Tibial artery (tissue), 4 donors: ENCODE measurements around the gene TAB2.

ENCODE experiments used
- DNase-seq, 2 donors: peaks; one replicate each; pipeline ENCODE4 v3.0.0-alpha.2; 2019
- H3K27ac ChIP-seq, 2 donors: fragments of 200-600 bp; sonication (generic) in 1 of 2; 1 replicate in 1 of 2; 2 replicates in 1 of 2; pipeline ENCODE4 v1.5.1; 2018 to 2019; ENCODE audit warnings: mild to moderate bottlenecking in 1 of 2
- H3K27me3 ChIP-seq, 2 donors: fragments of 200-600 bp; sonication (generic) in 1 of 2; one replicate each; pipeline versions ENCODE4 v1.5.1 to v1.6.0; 2016 to 2019
- H3K36me3 ChIP-seq, 3 donors: fragments of 200-600 bp; sonication (generic) in 2 of 3; one replicate each; pipeline ENCODE4 v1.5.1; 2016 to 2019; ENCODE audit warnings: mild to moderate bottlenecking in 2 of 3
- H3K4me1 ChIP-seq, 4 donors: fragments of 200-600 bp; sonication (generic) in 2 of 4; 1 replicate in 3 of 4; 2 replicates in 1 of 4; pipeline ENCODE4 v1.5.1; 2016 to 2019
- H3K4me3 ChIP-seq, 2 donors: fragments of 200-600 bp; sonication (generic) in 1 of 2; 1 replicate in 1 of 2; 2 replicates in 1 of 2; pipeline ENCODE4 v1.5.1; 2018 to 2019; ENCODE audit warnings: mild to moderate bottlenecking in 2 of 2
- H3K9me3 ChIP-seq, 3 donors: fragments of 200-600 bp; sonication (generic) in 1 of 3; one replicate each; pipeline ENCODE4 v1.5.1; 2016 to 2019
- intact Hi-C: fragments of 100-400 bp; cut with DNase I; formaldehyde crosslinking; loops from one replicate; pipeline ENCODE4 v1.15.0; 2023; ENCODE audit warnings: low total_unique reads
- TF ChIP-seq, protein P1 (sequence below), 2 experiments: fragments of 200-600 bp in 1 of 2; fragments of 450-650 bp in 1 of 2; IDR thresholded peaks; one replicate each; pipeline ENCODE4 v1.5.1; 2017 to 2019; ENCODE audit warnings: antibody characterized with exemption in 2 of 2, mild to moderate bottlenecking in 1 of 2, moderate library complexity in 1 of 2

TAB2 gene

GRCh38 chr6:149383371-149383770 is 65.9 kb downstream of the TAB2 start:
- peaks cover 14 to 28% (median 17%) of the 10 kb centered on the region in 3 donors for H3K36me3 ChIP-seq
- DNase-seq, result no peak
- TF ChIP-seq, protein P1, sequence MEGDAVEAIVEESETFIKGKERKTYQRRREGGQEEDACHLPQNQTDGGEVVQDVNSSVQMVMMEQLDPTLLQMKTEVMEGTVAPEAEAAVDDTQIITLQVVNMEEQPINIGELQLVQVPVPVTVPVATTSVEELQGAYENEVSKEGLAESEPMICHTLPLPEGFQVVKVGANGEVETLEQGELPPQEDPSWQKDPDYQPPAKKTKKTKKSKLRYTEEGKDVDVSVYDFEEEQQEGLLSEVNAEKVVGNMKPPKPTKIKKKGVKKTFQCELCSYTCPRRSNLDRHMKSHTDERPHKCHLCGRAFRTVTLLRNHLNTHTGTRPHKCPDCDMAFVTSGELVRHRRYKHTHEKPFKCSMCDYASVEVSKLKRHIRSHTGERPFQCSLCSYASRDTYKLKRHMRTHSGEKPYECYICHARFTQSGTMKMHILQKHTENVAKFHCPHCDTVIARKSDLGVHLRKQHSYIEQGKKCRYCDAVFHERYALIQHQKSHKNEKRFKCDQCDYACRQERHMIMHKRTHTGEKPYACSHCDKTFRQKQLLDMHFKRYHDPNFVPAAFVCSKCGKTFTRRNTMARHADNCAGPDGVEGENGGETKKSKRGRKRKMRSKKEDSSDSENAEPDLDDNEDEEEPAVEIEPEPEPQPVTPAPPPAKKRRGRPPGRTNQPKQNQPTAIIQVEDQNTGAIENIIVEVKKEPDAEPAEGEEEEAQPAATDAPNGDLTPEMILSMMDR (IDR thresholded peaks at IDR 0.05), result no peak

DNA sequence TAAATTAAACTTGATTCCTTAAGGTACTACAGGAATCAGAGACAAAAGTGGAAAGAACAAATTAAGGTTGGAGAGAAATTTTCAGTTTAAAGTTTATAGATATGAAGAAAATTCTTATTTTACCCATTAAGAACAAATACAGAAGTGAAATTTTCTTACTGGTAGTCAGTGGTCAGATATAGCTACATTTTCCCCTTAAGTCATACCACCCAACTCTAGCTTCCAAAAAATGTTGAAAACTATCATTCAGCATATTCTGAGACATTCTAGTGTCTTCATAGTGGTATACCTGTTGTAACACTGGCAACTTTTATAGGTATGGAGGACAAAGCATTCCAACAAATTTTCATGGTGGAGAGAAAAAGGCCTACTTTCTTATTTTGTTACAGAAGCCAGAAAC is 67.0 kb downstream of the TAB2 start:
- TF ChIP-seq, protein P1 (IDR thresholded peaks at IDR 0.05), result no peak
- Histone ChIP-seq H3K27ac (no peak overlapping the region), H3K9me3 (no peaks in the 10 kb centered on the region), H3K27me3 (no peaks in the 10 kb centered on the region), H3K4me1 (peaks cover 0 to 24% (median 7%) of the 10 kb centered on the region in 4 donors), H3K36me3 (peaks cover 7 to 17% (median 7%) of the 10 kb centered on the region in 3 donors), H3K4me3 (no peak overlapping the region)
- intact Hi-C loops, result no loop called here
- DNase-seq, result no peak

More at GRCh38 chr6:149383371-149383770, 65.9 kb downstream of the TAB2 start:
- intact Hi-C loops, result no loop called here
- H3K27ac ChIP-seq, result no peak overlapping the region
- H3K27me3 ChIP-seq, result no peaks in the 10 kb centered on the region
- H3K9me3 ChIP-seq, result no peaks in the 10 kb centered on the region
- no peak overlapping the region for H3K4me3 ChIP-seq
- H3K4me1 ChIP-seq, result peaks cover 0 to 24% (median 7%) of the 10 kb centered on the region in 4 donors

GRCh38 chr6:149385998-149386646 is 68.6 kb downstream of the TAB2 start:
- peaks cover 0 to 6% (median 0%) of the 10 kb centered on the region in 3 donors for H3K36me3 ChIP-seq
- no peaks in the 10 kb centered on the region for H3K27me3 ChIP-seq
- H3K4me3 ChIP-seq, result no peak overlapping the region
- TF ChIP-seq, protein P1 (IDR thresholded peaks at IDR 0.05), result no peak
- no peak overlapping the region for H3K27ac ChIP-seq
- no peaks in the 10 kb centered on the region for H3K9me3 ChIP-seq
- intact Hi-C loops, result no loop called here
- DNase-seq, result no peak
- peaks cover 0 to 24% (median 7%) of the 10 kb centered on the region in 4 donors for H3K4me1 ChIP-seq

DNA sequence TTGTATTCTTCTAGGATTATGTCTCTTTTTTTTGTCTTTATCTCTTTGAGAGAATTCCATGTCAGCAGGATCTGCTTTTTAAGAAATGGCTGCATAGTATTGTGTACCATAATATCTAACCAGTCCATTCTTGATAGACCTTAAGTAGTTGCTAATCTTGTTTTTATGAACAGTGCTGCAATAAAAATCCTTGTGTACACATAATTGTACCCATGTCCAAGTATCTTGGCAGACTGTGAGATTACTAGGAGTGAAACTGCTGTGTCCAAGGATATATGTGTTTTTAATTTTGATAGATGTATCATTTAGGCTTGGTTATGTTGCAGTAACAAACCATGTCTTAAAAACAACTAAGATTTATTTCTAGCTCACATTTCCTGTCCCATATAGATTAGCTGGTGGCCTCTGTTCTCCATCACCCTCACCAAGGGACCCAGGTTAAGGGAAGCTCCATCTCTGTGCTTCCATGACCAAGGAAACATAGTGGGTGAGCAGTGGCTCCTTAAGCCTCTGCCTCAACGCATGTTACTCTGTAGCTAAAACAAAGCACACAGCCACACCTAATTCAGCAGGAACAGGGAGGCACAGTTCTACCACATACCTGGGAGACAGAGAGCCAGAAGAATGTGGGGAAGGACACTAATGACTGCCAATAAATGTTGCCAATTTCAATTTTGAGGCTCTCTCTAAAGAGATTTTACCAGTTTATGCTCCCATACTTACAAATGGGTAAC is 70.4 kb downstream of the TAB2 start:
- intact Hi-C loops, result no loop called here
- Histone ChIP-seq H3K9me3 (no peaks in the 10 kb centered on the region), H3K27me3 (no peaks in the 10 kb centered on the region), H3K36me3 (no peaks in the 10 kb centered on the region), H3K4me1 (peaks cover 0 to 24% (median 7%) of the 10 kb centered on the region in 4 donors), H3K4me3 (no peak overlapping the region), H3K27ac (no peak overlapping the region)
- TF ChIP-seq, protein P1 (IDR thresholded peaks at IDR 0.05), result no peak
- no peak for DNase-seq

DNA sequence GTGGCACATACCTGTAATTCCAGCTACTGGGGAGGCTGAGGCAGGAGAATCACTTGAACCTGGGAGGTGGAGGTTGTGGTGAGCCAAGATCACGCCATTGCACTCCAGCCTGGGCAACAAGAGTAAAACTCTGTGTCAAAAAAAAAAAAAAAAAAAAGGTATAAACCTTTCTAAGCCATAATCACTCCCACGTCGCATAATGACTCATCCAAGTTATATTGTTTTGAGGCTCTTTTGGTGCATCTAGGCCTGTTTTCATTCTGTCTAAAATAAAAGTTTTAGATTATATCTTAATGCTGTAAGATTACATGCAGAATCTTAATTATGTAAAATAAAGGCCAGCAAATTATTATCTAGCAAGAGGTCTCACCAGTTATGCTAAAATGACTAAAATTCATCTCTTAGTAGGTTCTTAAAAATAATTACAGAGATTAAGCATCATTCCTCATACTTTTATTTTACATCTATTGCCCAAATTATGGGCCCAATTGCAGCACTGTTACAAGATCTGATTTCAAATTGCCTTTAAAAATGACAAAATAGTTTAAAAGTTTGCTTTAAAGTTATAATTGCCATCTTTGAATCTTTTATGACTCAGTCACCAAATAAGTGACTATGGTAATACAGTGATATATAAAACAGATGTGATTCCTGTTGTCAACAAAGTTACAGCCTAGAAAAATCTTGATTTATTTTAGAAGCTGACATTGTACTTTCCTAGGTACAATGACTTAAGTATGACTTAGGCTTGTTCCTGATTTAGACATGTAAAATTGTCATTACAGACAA is 72.2 kb downstream of the TAB2 start:
- intact Hi-C loops, result no loop called here
- Histone ChIP-seq H3K27me3 (no peaks in the 10 kb centered on the region), H3K36me3 (no peaks in the 10 kb centered on the region), H3K9me3 (no peaks in the 10 kb centered on the region), H3K4me1 (peaks cover 0 to 19% (median 6%) of the 10 kb centered on the region in 4 donors), H3K4me3 (no peak overlapping the region), H3K27ac (no peak overlapping the region)
- no peak for DNase-seq
- TF ChIP-seq, protein P1 (IDR thresholded peaks at IDR 0.05), result no peak
